MM.1S (cell line): Measurements from ENCODE around the gene DNAJB4.

Experiments used
- EZH2 ChIP-seq: fragments of 300-600 bp; sonication (generic); optimal IDR thresholded peaks from 2 replicates; pipeline ENCODE3; 2017; ENCODE audit warnings: low read depth, mild to moderate bottlenecking, antibody characterized with exemption, low read length, mixed read lengths
- EZH2phosphoT487 ChIP-seq: fragments of 300-600 bp; sonication (generic); IDR thresholded peaks from 2 replicates; pipeline ENCODE4 v1.6.1; 2018; ENCODE audit warnings: antibody characterized with exemption, low read length

DNA sequence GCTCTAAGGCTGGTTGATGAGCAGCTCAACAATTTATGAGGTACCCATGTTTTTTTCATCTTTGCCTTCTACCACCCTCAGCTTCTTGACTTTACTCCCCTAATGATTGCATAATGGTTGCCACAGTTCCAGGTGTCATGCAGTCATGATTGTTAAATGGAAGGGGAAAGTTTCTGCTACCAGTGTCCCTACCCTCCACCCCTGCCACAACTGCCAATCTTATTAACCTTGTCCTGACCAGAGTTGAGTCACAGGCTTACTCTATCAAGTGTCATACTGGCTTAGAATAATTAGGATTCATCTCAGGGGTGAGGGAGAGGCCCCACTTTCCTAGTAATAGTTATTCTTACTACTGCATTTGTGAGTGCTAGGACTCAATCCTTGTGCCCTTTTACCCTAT is 17.9 kb upstream of the DNAJB4 start:
- no peak for TF ChIP-seq EZH2
- no peak for TF ChIP-seq EZH2phosphoT487
